HG03469 (cell line): ENCODE measurements around the gene ETS1.
"Not testable (repeated sequence)": the region's sequence is repeated elsewhere in the genome, so short reads cannot be mapped to it uniquely, and the experiment has no call there.

Source experiments
- ATAC-seq: cut with Tn5 transposase; IDR thresholded peaks from one replicate; pipeline ENCODE4 v1.9.1; 2021; ENCODE audit warnings: mild to moderate bottlenecking, moderate library complexity, moderate number of reproducible peaks; ENCODE audit not compliant: unreplicated experiment

Gene ETS1

GRCh38 chr11:128448200-128448886 is 139.0 kb downstream of the ETS1 start:
- ATAC-seq = no peak

GRCh38 chr11:128447233-128447632 is 140.1 kb downstream of the ETS1 start:
- ATAC-seq = no peak

- ATAC-seq = not testable (repeated sequence)
Measured at GRCh38 chr11:128445921-128446320, 141.4 kb downstream of the ETS1 start.

GRCh38 chr11:128437136-128437535 is 150.2 kb downstream of the ETS1 start:
- ATAC-seq = no peak

- no peak for ATAC-seq
Measured at GRCh38 chr11:128434818-128435217, 152.5 kb downstream of the ETS1 start.

- no peak for ATAC-seq
Measured at GRCh38 chr11:128434411-128434810, 152.9 kb downstream of the ETS1 start.

GRCh38 chr11:128432926-128433325 is 154.4 kb downstream of the ETS1 start:
- no peak for ATAC-seq

GRCh38 chr11:128431931-128432330 is 155.4 kb downstream of the ETS1 start:
- ATAC-seq = no peak

- ATAC-seq = no peak
Measured at GRCh38 chr11:128428935-128429334, 158.4 kb downstream of the ETS1 start.

GRCh38 chr11:128424851-128425285 is 162.5 kb downstream of the ETS1 start:
- no peak for ATAC-seq

GRCh38 chr11:128424271-128424711 is 163.1 kb downstream of the ETS1 start:
- ATAC-seq = no peak

- no peak for ATAC-seq
Measured at GRCh38 chr11:128422576-128423370, 164.6 kb downstream of the ETS1 start.

- ATAC-seq = no peak
Measured at GRCh38 chr11:128421577-128422330, 165.6 kb downstream of the ETS1 start.

GRCh38 chr11:128420951-128421350 is 166.4 kb downstream of the ETS1 start:
- no peak for ATAC-seq

GRCh38 chr11:128420265-128420664 is 167.1 kb downstream of the ETS1 start:
- no peak for ATAC-seq

- ATAC-seq = no peak
Measured at GRCh38 chr11:128419012-128419767, 168.2 kb downstream of the ETS1 start.

GRCh38 chr11:128417607-128418324 is 169.6 kb downstream of the ETS1 start:
- ATAC-seq = no peak

- ATAC-seq = no peak
Measured at GRCh38 chr11:128416976-128417375, 170.4 kb downstream of the ETS1 start.

- no peak for ATAC-seq
Measured at GRCh38 chr11:128415539-128415938, 171.8 kb downstream of the ETS1 start.
